ENCODE results near the gene ZNF8.

Gene ZNF8

DNA sequence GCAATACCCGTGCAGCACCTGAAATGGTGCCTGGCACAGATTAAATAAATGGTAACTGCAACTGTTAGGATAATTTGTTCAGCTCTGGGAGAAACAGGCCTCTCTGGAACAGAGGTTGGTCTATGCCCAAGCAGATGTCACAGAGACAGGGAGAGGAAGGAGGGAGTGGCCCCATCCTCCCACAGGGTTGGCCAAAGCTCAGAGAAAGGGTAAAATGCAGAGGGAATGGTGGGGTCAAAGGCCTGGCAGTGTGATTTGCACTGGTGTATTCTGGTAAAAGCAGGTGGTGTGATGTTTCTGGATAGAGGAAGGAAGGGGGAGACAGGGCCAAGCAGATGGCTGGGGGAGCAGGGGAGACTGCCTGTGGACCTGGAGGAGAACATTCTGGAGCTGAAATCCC, 57.5 kb downstream of the ZNF8 start:
- TF ChIP-seq, protein P1, sequence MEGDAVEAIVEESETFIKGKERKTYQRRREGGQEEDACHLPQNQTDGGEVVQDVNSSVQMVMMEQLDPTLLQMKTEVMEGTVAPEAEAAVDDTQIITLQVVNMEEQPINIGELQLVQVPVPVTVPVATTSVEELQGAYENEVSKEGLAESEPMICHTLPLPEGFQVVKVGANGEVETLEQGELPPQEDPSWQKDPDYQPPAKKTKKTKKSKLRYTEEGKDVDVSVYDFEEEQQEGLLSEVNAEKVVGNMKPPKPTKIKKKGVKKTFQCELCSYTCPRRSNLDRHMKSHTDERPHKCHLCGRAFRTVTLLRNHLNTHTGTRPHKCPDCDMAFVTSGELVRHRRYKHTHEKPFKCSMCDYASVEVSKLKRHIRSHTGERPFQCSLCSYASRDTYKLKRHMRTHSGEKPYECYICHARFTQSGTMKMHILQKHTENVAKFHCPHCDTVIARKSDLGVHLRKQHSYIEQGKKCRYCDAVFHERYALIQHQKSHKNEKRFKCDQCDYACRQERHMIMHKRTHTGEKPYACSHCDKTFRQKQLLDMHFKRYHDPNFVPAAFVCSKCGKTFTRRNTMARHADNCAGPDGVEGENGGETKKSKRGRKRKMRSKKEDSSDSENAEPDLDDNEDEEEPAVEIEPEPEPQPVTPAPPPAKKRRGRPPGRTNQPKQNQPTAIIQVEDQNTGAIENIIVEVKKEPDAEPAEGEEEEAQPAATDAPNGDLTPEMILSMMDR (IDR thresholded peaks at IDR 0.05; ENCODE audit: low read depth, low read length), result no peak
- no peak for DNase-seq
- Histone ChIP-seq H3K4me1 (no peaks in the 10 kb centered on the region), H3K9me3 (no peaks in the 10 kb centered on the region), H3K36me3 (peaks cover 46% of the 10 kb centered on the region), H3K4me3 (ENCODE audit: low read depth, low read length) (no peak overlapping the region), H3K27me3 (no peaks in the 10 kb centered on the region)

DNA sequence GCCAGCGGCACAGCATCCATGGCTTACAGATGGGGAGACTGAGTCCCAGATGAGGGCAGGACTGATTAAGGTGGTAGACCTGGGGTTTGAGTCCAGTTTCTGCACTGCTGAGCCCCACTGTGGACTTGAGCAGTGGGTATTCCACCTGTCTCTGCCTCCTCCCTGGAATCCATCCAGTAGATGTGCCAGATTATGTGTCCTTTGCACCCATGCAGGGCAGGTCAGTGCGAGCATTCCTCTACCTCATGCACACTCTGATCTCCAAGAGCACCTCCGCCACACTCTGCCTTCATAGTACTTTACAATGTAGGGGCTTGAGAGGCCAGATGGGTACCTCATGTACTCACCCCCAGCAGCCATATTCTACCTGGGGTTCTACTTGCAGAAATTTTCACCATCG, 58.1 kb downstream of the ZNF8 start:
- TF ChIP-seq, protein P1 (IDR thresholded peaks at IDR 0.05; ENCODE audit: low read depth, low read length), result no peak
- no peak for DNase-seq
- Histone ChIP-seq H3K9me3 (no peaks in the 10 kb centered on the region), H3K36me3 (peaks cover 46% of the 10 kb centered on the region), H3K27me3 (no peaks in the 10 kb centered on the region), H3K4me3 (ENCODE audit: low read depth, low read length) (no peak overlapping the region), H3K4me1 (no peaks in the 10 kb centered on the region)

DNA sequence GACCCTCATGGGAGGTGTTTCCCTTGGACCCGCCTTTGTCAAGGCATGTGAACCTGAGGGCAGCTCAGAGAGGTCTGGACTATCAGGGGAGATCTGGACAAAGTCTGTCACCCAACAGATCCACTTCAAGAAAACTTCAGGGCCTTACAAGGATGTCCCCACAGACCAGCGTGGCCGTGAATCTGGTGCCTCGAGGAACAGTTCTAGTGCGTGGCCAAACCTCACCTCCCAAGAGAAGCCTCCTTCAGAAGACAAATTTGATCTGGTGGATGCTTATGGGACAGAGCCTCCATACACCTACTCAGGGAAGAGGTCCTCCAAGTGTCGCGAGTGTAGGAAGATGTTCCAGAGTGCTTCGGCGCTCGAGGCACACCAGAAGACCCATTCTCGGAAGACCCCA, 59.6 kb downstream of the ZNF8 start:
- peaks cover 46% of the 10 kb centered on the region for H3K36me3 ChIP-seq
- TF ChIP-seq, protein P1 (IDR thresholded peaks at IDR 0.05; ENCODE audit: low read depth, low read length), result no peak
- H3K4me1 ChIP-seq, result no peaks in the 10 kb centered on the region
- no peaks in the 10 kb centered on the region for H3K27me3 ChIP-seq
- no peaks in the 10 kb centered on the region for H3K9me3 ChIP-seq
- no peak for DNase-seq
- H3K4me3 ChIP-seq (ENCODE audit: low read depth, low read length), result no peak overlapping the region

DNA sequence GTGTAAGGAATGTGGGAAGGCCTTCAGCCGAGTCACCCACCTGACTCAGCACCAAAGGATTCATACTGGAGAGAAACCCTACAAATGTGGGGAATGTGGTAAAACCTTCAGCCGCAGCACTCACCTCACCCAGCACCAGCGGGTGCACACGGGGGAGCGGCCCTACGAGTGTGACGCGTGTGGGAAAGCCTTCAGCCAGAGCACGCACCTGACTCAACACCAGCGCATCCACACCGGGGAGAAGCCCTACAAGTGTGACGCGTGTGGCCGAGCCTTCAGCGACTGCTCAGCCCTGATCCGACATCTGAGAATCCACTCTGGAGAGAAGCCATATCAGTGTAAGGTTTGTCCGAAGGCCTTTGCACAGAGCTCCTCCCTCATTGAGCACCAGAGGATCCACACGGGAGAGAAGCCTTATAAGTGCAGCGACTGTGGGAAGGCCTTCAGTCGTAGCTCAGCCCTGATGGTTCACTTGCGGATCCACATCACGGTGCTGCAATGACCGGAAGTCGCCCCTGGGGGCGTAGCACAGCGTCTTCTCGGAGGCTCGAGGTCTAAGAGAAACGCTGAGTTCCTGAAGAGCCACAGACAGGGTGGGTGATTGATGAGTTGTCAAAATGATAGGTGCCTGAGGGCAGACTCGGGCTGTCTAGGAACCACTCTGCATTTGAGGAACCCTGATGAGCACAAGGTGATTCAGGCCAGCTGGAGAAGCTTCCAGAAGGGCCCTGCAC, 60.2 kb downstream of the ZNF8 start:
- Histone ChIP-seq H3K9me3 (no peaks in the 10 kb centered on the region), H3K4me1 (no peaks in the 10 kb centered on the region), H3K36me3 (peaks cover 46% of the 10 kb centered on the region), H3K27me3 (no peaks in the 10 kb centered on the region), H3K4me3 (ENCODE audit: low read depth, low read length) (no peak overlapping the region)
- DNase-seq, result no peak
- TF ChIP-seq, protein P1 (IDR thresholded peaks at IDR 0.05; ENCODE audit: low read depth, low read length), result no peak

DNA sequence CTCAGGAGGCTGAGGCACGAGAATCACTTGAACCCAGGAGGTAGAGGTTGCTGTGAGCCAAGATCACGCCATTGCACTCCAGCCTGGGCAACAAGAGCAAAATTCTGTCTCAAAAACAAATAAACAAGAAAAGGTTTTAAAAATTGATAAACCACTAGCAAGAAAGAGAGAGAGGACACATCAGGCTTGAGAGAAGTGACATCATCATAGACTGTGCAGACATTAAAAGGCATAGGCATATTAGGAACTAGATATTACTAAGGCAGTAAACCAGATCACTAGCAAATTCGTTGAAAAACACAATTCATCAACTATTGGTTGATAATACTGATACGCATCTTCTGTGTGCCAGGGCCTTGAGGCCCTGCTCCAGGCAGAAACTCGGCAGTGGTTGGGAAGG, 66.8 kb downstream of the ZNF8 start:
- Histone ChIP-seq H3K4me3 (ENCODE audit: low read depth, low read length) (no peak overlapping the region), H3K36me3 (no peaks in the 10 kb centered on the region), H3K27me3 (no peaks in the 10 kb centered on the region), H3K9me3 (no peaks in the 10 kb centered on the region), H3K4me1 (no peaks in the 10 kb centered on the region)
- DNase-seq, result no peak
- TF ChIP-seq, protein P1 (IDR thresholded peaks at IDR 0.05; ENCODE audit: low read depth, low read length), result no peak
